ENCODE measurements around the gene PROSER2.

DNA sequence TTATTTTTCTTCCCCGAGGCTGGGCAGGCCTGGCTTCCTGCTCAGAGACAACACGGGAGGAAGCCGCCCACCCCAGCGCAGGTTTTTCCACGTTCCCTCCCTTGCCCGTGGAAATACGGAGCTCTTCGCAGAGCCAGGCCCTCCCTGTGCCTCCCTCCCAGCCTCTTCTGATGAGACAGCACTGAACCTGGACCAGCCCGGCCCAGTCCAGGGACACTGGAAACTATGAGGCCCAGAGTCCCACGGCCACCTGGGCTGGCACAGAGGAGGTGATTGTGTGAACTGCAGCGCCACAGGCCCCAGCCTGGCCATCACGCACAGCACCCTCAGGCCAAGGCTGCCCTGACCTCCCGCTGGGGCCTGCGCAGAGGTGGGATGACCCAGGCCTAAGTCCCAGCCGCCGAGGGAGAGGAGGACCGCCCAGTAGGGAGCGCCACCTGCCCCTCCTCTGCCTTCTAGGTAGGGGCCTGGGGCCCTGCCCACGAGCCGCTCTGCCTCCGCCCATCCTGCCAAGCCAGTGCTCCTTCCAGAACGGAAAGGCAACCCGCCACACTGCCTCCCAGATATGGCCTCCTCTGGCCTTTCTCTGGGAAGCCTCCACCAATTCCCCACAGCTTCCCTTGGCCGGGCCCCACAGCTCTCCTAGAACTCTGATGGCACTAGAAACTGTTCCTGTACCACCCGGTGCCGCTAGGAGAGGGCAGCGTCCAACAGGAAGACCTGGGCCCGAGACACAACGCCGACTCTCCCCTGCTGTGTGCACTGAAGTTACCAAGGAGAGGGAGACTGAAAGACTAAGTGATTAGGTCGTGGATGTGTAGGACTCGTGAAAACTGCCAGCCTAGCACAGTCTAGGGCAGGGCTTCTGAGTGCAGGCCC is 57.2 kb downstream of the PROSER2 start:
- TF ChIP-seq, protein P1, sequence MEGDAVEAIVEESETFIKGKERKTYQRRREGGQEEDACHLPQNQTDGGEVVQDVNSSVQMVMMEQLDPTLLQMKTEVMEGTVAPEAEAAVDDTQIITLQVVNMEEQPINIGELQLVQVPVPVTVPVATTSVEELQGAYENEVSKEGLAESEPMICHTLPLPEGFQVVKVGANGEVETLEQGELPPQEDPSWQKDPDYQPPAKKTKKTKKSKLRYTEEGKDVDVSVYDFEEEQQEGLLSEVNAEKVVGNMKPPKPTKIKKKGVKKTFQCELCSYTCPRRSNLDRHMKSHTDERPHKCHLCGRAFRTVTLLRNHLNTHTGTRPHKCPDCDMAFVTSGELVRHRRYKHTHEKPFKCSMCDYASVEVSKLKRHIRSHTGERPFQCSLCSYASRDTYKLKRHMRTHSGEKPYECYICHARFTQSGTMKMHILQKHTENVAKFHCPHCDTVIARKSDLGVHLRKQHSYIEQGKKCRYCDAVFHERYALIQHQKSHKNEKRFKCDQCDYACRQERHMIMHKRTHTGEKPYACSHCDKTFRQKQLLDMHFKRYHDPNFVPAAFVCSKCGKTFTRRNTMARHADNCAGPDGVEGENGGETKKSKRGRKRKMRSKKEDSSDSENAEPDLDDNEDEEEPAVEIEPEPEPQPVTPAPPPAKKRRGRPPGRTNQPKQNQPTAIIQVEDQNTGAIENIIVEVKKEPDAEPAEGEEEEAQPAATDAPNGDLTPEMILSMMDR (IDR thresholded peaks at IDR 0.05 in 8 of 11, conservative IDR thresholded peaks at IDR 0.05 in 3 of 11): no peak
- no peak for TF ChIP-seq POLR2A (IDR thresholded peaks at IDR 0.05)

Data from spleen (tissue), 7 donors.